Liver (tissue), 9 donors: ENCODE results near the gene CRACR2B. TPM values are rescaled to one million over a fixed set of nuclear protein-coding genes. Genes with fewer than 3 reads are reported as not detected.

Experiments used
- DNase-seq: peaks from one replicate; pipeline ENCODE4 v3.0.0-alpha.2; 2017; ENCODE audit warnings: low spot score
- H3K27ac ChIP-seq, 2 donors: one replicate each; pipeline ENCODE4 v1.7.0; 2013; ENCODE audit warnings: inconsistent platforms in 2 of 2, low read length in 2 of 2, control low read depth in 1 of 2, low read depth in 1 of 2, mild to moderate bottlenecking in 1 of 2
- H3K27me3 ChIP-seq, 4 donors: one replicate each; pipeline versions ENCODE4 v1.6.1 to v1.7.0; 2013; ENCODE audit warnings: low read length in 3 of 4, inconsistent platforms in 1 of 4, mild to moderate bottlenecking in 1 of 4, moderate library complexity in 1 of 4; ENCODE audit not compliant: control insufficient read depth in 4 of 4, insufficient read depth in 4 of 4
- H3K36me3 ChIP-seq, 4 donors: one replicate each; pipeline versions ENCODE4 v1.6.1 to v1.7.0; 2013; ENCODE audit warnings: low read length in 3 of 4, mild to moderate bottlenecking in 3 of 4, low read depth in 1 of 4, moderate library complexity in 1 of 4; ENCODE audit not compliant: control insufficient read depth in 4 of 4, insufficient read depth in 3 of 4
- H3K4me1 ChIP-seq, 4 donors: one replicate each; pipeline versions ENCODE4 v1.6.1 to v1.7.0; 2013; ENCODE audit warnings: low read length in 3 of 4, mild to moderate bottlenecking in 3 of 4, moderate library complexity in 1 of 4; ENCODE audit not compliant: control insufficient read depth in 4 of 4, insufficient read depth in 4 of 4
- H3K4me3 ChIP-seq, 3 donors: one replicate each; pipeline versions ENCODE4 v1.6.1 to v1.7.0; 2013; ENCODE audit warnings: low read length in 3 of 3, control low read depth in 1 of 3, low read depth in 1 of 3, mild to moderate bottlenecking in 1 of 3
- H3K9ac ChIP-seq, 2 donors: one replicate each; pipeline ENCODE4 v1.7.0; 2013; ENCODE audit warnings: low read length in 2 of 2, mild to moderate bottlenecking in 2 of 2, moderate library complexity in 2 of 2, control low read depth in 1 of 2, low read depth in 1 of 2
- H3K9me3 ChIP-seq, 4 donors: one replicate each; pipeline versions ENCODE4 v1.6.1 to v1.7.0; 2013; ENCODE audit warnings: low read length in 3 of 4; ENCODE audit not compliant: control insufficient read depth in 4 of 4
- EGR1 ChIP-seq, 2 donors: IDR thresholded peaks; 2 replicates each; pipeline ENCODE4 v1.6.1; 2016 to 2018; ENCODE audit warnings: antibody characterized with exemption in 2 of 2, low read depth in 2 of 2
- FOXA1 ChIP-seq: IDR thresholded peaks from 2 replicates; pipeline ENCODE4 v1.6.1; 2016; ENCODE audit warnings: antibody characterized with exemption
- FOXA2 ChIP-seq: IDR thresholded peaks from 2 replicates; pipeline ENCODE4 v1.6.1; 2016; ENCODE audit warnings: antibody characterized with exemption
- GABPA ChIP-seq, 2 donors: IDR thresholded peaks in 1 of 2; conservative IDR thresholded peaks in 1 of 2; 2 replicates each; pipeline ENCODE4 v1.6.1; 2016; ENCODE audit warnings: antibody characterized with exemption in 2 of 2, mild to moderate bottlenecking in 1 of 2, moderate library complexity in 1 of 2
- HNF4A ChIP-seq, 2 donors: conservative IDR thresholded peaks; 2 replicates each; pipeline ENCODE4 v1.6.1; 2016; ENCODE audit warnings: antibody characterized with exemption in 2 of 2, mild to moderate bottlenecking in 2 of 2
- HNF4G ChIP-seq: IDR thresholded peaks from 2 replicates; pipeline ENCODE4 v1.6.1; 2016; ENCODE audit warnings: antibody characterized with exemption
- RXRA ChIP-seq, 2 donors: IDR thresholded peaks; 2 replicates each; pipeline ENCODE4 v1.6.1; 2017 to 2018; ENCODE audit warnings: antibody characterized with exemption in 2 of 2, mild to moderate bottlenecking in 1 of 2
- SP1 ChIP-seq: IDR thresholded peaks from 2 replicates; pipeline ENCODE4 v1.6.1; 2018; ENCODE audit warnings: antibody characterized with exemption, mild to moderate bottlenecking
- TAF1 ChIP-seq: conservative IDR thresholded peaks from 2 replicates; pipeline ENCODE4 v1.6.1; 2016; ENCODE audit warnings: antibody characterized with exemption, mild to moderate bottlenecking
- YY1 ChIP-seq: IDR thresholded peaks from 2 replicates; pipeline ENCODE4 v1.6.1; 2016; ENCODE audit warnings: antibody characterized with exemption, mild to moderate bottlenecking
- WGBS: extraction: QIAGEN DNeasy Blood & Tissue Kit; methylation state at CpG from one replicate; pipeline ENCODE4 v1.1.7; 2013; 5-methylcytosine and 5-hydroxymethylcytosine counted together
- polyA plus RNA-seq, 2 donors: library from polyadenylated mRNA; stranded (reverse) in 1 of 2; unstranded in 1 of 2; fragments of 200-250 nt in 1 of 2; fragments of >200 nt in 1 of 2; fragmentation: Nextera tagmentation in 1 of 2; extraction: Ambion mirVana in 1 of 2; gene quantifications; one replicate each; pipeline versions ENCODE4 v1.2.1 to v1.2.3, GENCODE V29; 2013 to 2015
- total RNA-seq, 2 donors: library from RNA; depleted of rRNA; stranded (reverse); fragments of >200 nt; gene quantifications; one replicate each; pipeline ENCODE4 v1.2.3, GENCODE V29; 2014
- TF ChIP-seq, protein P1 (sequence below): IDR thresholded peaks from 2 replicates; pipeline ENCODE4 v1.6.1; 2016; ENCODE audit warnings: antibody characterized with exemption
- TF ChIP-seq, protein P2 (sequence below): IDR thresholded peaks from 2 replicates; pipeline ENCODE4 v1.6.1; 2016; ENCODE audit warnings: antibody characterized with exemption
- TF ChIP-seq, protein P3 (sequence below): IDR thresholded peaks from 2 replicates; pipeline ENCODE4 v1.6.1; 2016; ENCODE audit warnings: antibody characterized with exemption
- TF ChIP-seq, protein P4 (sequence below): fragments of 150-350 bp; IDR thresholded peaks from 2 replicates; pipeline ENCODE4 v1.5.1; 2017; ENCODE audit warnings: improper control_type of control experiment, low read depth, low read length; ENCODE audit not compliant: missing input control
- donor health status: healthy.
- donor health status: healthy.
- donor health status: healthy.
- donor health status: healthy.
- donor health status: healthy.

The CRACR2B gene
- total and polyA plus RNA-seq, 4 donors: 0.14 to 2.9 (median 2.2) TPM

DNA sequence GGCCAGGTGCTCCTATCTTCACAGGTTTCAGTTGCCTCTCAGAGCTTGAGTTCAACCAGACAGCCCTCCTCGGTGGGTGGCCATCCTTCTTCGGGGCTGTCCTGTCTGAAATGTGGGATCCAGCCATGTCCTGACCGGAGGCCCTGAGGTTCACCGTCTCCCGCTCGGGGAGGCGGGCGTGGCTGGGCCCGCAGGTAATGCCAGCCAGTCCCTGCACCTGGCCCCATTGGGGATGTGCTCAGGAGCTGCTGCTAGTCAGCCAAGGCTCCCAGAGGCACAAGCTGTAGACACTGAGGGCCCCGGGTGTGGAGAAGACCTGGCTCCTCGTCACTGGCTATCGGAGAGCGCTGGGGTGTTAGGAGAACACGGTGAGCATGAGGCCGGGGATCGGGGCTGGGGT, 47.5 kb downstream of the CRACR2B start:
- 94% methylated on average over 16 of the region's 16 CpGs for WGBS
- peaks cover 0 to 12% (median 6%) of the 10 kb centered on the region in 4 donors for H3K36me3 ChIP-seq
- no peak overlapping the region for H3K27ac ChIP-seq
- no peak for DNase-seq
- peaks cover 3 to 10% (median 6%) of the 10 kb centered on the region in 4 donors for H3K4me1 ChIP-seq
- H3K9ac ChIP-seq: no peak overlapping the region
- no peak overlapping the region for H3K4me3 ChIP-seq
- H3K9me3 ChIP-seq: no peaks in the 10 kb centered on the region
- TF ChIP-seq GABPA (IDR thresholded peaks at IDR 0.05 in 1 of 2, conservative IDR thresholded peaks at IDR 0.05 in 1 of 2) (no peak), SP1 (no peak), HNF4A (conservative IDR thresholded peaks at IDR 0.05) (no peak), TAF1 (no peak), EGR1 (IDR thresholded peaks at IDR 0.05; ENCODE audit: low read depth in 2 of 2) (no peak), RXRA (IDR thresholded peaks at IDR 0.05) (no peak), FOXA2 (no peak)
- TF ChIP-seq, protein P1, sequence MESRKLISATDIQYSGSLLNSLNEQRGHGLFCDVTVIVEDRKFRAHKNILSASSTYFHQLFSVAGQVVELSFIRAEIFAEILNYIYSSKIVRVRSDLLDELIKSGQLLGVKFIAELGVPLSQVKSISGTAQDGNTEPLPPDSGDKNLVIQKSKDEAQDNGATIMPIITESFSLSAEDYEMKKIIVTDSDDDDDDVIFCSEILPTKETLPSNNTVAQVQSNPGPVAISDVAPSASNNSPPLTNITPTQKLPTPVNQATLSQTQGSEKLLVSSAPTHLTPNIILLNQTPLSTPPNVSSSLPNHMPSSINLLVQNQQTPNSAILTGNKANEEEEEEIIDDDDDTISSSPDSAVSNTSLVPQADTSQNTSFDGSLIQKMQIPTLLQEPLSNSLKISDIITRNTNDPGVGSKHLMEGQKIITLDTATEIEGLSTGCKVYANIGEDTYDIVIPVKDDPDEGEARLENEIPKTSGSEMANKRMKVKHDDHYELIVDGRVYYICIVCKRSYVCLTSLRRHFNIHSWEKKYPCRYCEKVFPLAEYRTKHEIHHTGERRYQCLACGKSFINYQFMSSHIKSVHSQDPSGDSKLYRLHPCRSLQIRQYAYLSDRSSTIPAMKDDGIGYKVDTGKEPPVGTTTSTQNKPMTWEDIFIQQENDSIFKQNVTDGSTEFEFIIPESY: no peak
- H3K27me3 ChIP-seq: no peaks in the 10 kb centered on the region

- Histone ChIP-seq H3K4me3 (no peak overlapping the region), H3K4me1 (peaks cover 3 to 10% (median 6%) of the 10 kb centered on the region in 4 donors), H3K9ac (no peak overlapping the region), H3K27me3 (no peaks in the 10 kb centered on the region), H3K36me3 (peaks cover 0 to 16% (median 8%) of the 10 kb centered on the region in 4 donors), H3K27ac (no peak overlapping the region), H3K9me3 (no peaks in the 10 kb centered on the region)
- WGBS: 96% methylated on average over 21 of the region's 21 CpGs
- peak; percentile 80 for DNase-seq
- TF ChIP-seq, protein P1: no peak
- TF ChIP-seq HNF4G (no peak), GABPA (IDR thresholded peaks at IDR 0.05 in 1 of 2, conservative IDR thresholded peaks at IDR 0.05 in 1 of 2) (no peak), TAF1 (no peak), FOXA1 (no peak), FOXA2 (no peak), HNF4A (conservative IDR thresholded peaks at IDR 0.05) (no peak), RXRA (IDR thresholded peaks at IDR 0.05) (no peak), SP1 (no peak), YY1 (no peak)
- TF ChIP-seq, protein P2, sequence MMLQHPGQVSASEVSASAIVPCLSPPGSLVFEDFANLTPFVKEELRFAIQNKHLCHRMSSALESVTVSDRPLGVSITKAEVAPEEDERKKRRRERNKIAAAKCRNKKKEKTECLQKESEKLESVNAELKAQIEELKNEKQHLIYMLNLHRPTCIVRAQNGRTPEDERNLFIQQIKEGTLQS: no peak
- TF ChIP-seq, protein P3, sequence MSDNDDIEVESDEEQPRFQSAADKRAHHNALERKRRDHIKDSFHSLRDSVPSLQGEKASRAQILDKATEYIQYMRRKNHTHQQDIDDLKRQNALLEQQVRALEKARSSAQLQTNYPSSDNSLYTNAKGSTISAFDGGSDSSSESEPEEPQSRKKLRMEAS: no peak
- TF ChIP-seq, protein P4, sequence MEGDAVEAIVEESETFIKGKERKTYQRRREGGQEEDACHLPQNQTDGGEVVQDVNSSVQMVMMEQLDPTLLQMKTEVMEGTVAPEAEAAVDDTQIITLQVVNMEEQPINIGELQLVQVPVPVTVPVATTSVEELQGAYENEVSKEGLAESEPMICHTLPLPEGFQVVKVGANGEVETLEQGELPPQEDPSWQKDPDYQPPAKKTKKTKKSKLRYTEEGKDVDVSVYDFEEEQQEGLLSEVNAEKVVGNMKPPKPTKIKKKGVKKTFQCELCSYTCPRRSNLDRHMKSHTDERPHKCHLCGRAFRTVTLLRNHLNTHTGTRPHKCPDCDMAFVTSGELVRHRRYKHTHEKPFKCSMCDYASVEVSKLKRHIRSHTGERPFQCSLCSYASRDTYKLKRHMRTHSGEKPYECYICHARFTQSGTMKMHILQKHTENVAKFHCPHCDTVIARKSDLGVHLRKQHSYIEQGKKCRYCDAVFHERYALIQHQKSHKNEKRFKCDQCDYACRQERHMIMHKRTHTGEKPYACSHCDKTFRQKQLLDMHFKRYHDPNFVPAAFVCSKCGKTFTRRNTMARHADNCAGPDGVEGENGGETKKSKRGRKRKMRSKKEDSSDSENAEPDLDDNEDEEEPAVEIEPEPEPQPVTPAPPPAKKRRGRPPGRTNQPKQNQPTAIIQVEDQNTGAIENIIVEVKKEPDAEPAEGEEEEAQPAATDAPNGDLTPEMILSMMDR: no peak
Observed at GRCh38 chr11:875769-876301, 48.1 kb downstream of the CRACR2B start.
